Panc1 (cell line): ENCODE data around the gene GRHPR.

Experiments used
- POLR2AphosphoS5 ChIP-seq: IDR thresholded peaks from 2 replicates; pipeline ENCODE4 v1.6.1; 2012; ENCODE audit warnings: mild to moderate bottlenecking, low read depth, low read length, moderate library complexity
- TF ChIP-seq, protein P1 (sequence below): fragments of 450-650 bp; IDR thresholded peaks from 2 replicates; pipeline ENCODE4 v1.5.1; 2017; ENCODE audit warnings: mild to moderate bottlenecking

DNA sequence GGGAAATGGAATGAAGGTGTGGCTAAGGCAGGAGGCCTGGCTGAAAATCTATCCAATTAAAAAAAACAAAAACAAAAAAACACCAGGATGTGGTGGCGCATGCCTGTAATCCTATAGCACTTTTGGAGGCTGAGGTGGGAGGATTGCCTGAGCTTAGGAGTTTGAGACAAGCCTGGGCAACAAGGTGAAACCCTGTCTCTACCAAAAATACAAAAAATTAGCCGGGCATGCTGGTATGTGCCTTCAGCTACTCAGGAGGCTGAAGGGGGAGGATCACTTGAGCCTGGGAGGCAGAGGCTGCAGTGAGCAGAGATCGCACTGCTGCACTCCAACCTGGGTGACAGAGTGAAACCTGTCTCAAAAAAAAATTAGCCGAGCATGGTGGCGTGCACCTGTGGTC lies 21.1 kb downstream of the GRHPR start:
- TF ChIP-seq, protein P1, sequence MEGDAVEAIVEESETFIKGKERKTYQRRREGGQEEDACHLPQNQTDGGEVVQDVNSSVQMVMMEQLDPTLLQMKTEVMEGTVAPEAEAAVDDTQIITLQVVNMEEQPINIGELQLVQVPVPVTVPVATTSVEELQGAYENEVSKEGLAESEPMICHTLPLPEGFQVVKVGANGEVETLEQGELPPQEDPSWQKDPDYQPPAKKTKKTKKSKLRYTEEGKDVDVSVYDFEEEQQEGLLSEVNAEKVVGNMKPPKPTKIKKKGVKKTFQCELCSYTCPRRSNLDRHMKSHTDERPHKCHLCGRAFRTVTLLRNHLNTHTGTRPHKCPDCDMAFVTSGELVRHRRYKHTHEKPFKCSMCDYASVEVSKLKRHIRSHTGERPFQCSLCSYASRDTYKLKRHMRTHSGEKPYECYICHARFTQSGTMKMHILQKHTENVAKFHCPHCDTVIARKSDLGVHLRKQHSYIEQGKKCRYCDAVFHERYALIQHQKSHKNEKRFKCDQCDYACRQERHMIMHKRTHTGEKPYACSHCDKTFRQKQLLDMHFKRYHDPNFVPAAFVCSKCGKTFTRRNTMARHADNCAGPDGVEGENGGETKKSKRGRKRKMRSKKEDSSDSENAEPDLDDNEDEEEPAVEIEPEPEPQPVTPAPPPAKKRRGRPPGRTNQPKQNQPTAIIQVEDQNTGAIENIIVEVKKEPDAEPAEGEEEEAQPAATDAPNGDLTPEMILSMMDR = no peak
- no peak for TF ChIP-seq POLR2AphosphoS5
